ENCODE measurements around the gene PPP1R36. TPM values are rescaled to one million over a fixed set of nuclear protein-coding genes. Genes with fewer than 3 reads are reported as not detected.

PPP1R36 gene
- total and polyA plus RNA-seq, 2 of the 8 experiments (the other 6 are each of a cell fraction or from before 2014, with no cell fraction given), result 0.39 to 0.93 TPM

DNA sequence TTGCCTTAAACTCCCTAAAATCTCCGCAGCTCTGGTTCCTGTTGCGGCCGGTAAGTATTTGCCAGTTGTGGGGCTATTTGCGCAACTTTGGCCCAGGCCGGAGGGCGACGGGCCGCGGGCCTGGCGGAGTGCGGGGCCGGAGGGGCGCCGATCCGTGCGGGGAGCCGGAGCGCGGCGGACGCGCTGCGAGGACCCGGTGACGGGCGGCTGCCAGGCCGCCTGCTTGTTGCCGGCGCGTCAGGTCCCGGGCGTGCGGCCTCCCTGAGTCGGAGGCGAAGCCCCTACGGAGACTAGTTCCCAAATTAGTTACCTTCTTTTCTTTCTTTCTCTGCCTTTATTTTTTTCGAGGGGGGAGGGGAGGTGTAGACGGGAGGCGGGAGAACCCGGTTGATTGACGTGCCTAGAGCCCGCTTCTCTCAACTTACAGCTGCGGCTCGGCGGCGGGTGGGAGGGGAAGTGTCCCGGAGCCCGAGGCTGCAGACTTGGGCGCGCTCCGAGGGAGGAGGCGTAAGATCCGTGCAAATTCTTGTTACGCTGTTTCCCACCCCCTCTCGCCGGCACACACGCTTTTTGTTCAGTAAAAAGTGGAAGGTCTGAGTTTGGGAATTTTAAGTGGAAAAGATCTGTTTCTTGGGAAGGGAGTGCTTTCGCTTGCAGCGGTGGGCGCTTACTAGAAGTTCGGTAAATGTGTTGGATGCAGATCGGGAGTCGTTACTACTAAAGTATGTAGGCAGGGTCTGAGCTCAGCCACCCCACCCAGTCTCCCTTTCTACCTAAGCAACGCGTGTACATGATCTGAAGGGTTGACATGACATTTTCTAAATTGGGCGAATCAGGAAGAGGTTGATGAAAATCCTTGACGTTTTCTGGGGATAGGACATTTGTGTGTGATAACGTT, 44.6 kb upstream of the PPP1R36 start (continued):
- TF ChIP-seq POLR2A (IDR thresholded peaks at IDR 0.05; ENCODE audit: control extremely low read depth in 1 of 2, low read depth in 2 of 2, low read length in 2 of 2) (peak; percentile 9 to 85), SIN3A (conservative IDR thresholded peaks at IDR 0.05 in 1 of 2, IDR thresholded peaks at IDR 0.05 in 1 of 2; ENCODE audit: low read depth in 1 of 2, low read length in 2 of 2) (peak; percentile 19 to 50; a peak in 2 of 4 replicates), EP300 (IDR thresholded peaks at IDR 0.05; ENCODE audit: borderline replicate concordance in 1 of 2, low read depth in 2 of 2, low read length in 2 of 2) (0 out of 3 replicates have a peak, but pooled peaks of 1 of the 2 experiments have one; percentile 16), HDAC6 (IDR thresholded peaks at IDR 0.05; ENCODE audit: low read depth, low read length) (no peak), NRF1 (IDR thresholded peaks at IDR 0.05; ENCODE audit: low read depth, low read length) (no peak), RFX5 (IDR thresholded peaks at IDR 0.05; ENCODE audit: borderline replicate concordance, low read depth, low read length) (no peak), CHD1 (IDR thresholded peaks at IDR 0.05; ENCODE audit: low read depth, low read length) (no peak), USF2 (IDR thresholded peaks at IDR 0.05; ENCODE audit: low read length) (no peak), MAFK (IDR thresholded peaks at IDR 0.05; ENCODE audit: low read depth, low read length) (no peak), TBP (IDR thresholded peaks at IDR 0.05; ENCODE audit: low read depth, low read length) (peak; percentile 55; the same call in 1 of the 2 replicates), POU5F1 (IDR thresholded peaks at IDR 0.05; ENCODE audit: low read depth, low read length) (no peak), SP1 (IDR thresholded peaks at IDR 0.05; ENCODE audit: low read depth, low read length) (0 out of 2 replicates have a peak, but pooled peaks have one; percentile 22), PHF8 (conservative IDR thresholded peaks at IDR 0.05; ENCODE audit: low read depth, low read length) (peak; percentile 90), SP4 (IDR thresholded peaks at IDR 0.05; ENCODE audit: low read length) (no peak), HDAC2 (IDR thresholded peaks at IDR 0.05; ENCODE audit: borderline replicate concordance in 1 of 2, low read depth in 2 of 2, low read length in 2 of 2) (no peak), TAF7 (optimal IDR thresholded peaks at IDR 0.05; ENCODE audit: borderline replicate concordance, low read depth, low read length) (peak; percentile 39), KDM4A (IDR thresholded peaks at IDR 0.05; ENCODE audit: low read depth, low read length, severe bottlenecking) (peak; percentile 50)
- TF ChIP-seq, protein P1, sequence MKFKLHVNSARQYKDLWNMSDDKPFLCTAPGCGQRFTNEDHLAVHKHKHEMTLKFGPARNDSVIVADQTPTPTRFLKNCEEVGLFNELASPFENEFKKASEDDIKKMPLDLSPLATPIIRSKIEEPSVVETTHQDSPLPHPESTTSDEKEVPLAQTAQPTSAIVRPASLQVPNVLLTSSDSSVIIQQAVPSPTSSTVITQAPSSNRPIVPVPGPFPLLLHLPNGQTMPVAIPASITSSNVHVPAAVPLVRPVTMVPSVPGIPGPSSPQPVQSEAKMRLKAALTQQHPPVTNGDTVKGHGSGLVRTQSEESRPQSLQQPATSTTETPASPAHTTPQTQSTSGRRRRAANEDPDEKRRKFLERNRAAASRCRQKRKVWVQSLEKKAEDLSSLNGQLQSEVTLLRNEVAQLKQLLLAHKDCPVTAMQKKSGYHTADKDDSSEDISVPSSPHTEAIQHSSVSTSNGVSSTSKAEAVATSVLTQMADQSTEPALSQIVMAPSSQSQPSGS (IDR thresholded peaks at IDR 0.05; ENCODE audit: low read length), result no peak
- TF ChIP-seq, protein P2, sequence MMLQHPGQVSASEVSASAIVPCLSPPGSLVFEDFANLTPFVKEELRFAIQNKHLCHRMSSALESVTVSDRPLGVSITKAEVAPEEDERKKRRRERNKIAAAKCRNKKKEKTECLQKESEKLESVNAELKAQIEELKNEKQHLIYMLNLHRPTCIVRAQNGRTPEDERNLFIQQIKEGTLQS (IDR thresholded peaks at IDR 0.05; ENCODE audit: insufficient read depth, low read depth, low read length), result no peak
